ENCODE measurements around the gene CLEC2A.

Gene CLEC2A

DNA sequence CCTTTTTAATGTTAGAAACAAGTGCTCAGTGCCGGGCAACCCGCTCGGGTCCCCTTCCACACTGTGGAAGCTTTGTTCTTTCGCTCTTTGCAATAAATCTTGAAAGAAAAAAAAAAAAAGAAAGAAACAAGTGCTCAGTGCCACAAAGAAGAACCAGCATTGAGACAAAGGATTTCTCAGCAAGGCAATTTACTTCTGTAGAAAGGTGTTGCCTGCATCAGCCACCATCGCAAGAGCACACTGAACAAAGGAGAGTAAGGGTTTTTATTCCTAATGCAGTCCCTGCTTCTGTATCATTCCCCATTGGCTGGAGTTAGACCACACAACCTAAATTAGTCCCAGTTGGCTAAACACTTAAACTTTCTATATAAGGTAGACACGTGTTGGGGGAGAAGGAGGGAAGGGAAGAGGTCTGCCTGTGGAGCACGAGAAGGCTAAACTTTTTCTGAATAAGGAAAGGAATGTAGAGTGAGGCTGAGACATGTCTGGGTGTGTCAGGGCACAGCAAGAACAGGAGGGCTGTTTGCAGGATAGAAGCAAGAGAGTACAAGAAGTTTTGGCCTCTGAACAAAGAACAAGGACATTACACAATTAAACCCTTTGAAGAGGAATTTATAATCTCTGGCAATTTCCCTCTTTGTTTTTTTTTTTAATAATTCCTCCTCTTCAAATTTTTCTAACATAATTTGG is 29.5 kb downstream of the CLEC2A start:
- Histone ChIP-seq H3K27me3 (replicated peaks; ENCODE audit: control insufficient read depth, insufficient read depth, low read length) (peaks cover 2% of the 10 kb centered on the region), H3K36me3 (ENCODE audit: control insufficient read depth, insufficient read depth, low read length) (no peaks in the 10 kb centered on the region), H3K4me3 (replicated peaks; ENCODE audit: low read depth, low read length) (no peak overlapping the region)
- no peak for DNase-seq (ENCODE audit: extremely low read depth, insufficient read length)
- TF ChIP-seq, protein P1, sequence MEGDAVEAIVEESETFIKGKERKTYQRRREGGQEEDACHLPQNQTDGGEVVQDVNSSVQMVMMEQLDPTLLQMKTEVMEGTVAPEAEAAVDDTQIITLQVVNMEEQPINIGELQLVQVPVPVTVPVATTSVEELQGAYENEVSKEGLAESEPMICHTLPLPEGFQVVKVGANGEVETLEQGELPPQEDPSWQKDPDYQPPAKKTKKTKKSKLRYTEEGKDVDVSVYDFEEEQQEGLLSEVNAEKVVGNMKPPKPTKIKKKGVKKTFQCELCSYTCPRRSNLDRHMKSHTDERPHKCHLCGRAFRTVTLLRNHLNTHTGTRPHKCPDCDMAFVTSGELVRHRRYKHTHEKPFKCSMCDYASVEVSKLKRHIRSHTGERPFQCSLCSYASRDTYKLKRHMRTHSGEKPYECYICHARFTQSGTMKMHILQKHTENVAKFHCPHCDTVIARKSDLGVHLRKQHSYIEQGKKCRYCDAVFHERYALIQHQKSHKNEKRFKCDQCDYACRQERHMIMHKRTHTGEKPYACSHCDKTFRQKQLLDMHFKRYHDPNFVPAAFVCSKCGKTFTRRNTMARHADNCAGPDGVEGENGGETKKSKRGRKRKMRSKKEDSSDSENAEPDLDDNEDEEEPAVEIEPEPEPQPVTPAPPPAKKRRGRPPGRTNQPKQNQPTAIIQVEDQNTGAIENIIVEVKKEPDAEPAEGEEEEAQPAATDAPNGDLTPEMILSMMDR (IDR thresholded peaks at IDR 0.05; ENCODE audit: insufficient read depth, low read length, poor library complexity, severe bottlenecking): no peak

DNA sequence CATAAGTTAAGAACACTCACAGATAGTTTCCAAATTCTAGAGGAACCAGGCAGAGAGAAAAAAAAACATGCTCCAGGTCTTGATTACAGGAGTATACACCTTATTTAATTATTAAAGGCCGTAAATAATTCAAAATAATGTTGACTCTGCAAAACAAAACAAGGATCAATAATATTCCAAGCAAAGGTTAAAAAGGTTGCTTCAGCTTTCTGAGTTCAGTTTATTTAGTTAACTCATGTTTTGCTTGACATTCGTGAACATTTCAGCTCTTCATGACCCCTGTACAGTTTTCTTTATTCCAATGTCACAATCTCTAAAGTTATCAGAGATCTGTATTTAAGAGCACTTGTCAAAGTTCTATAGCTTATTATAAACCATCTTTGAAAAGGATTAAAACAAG is 31.2 kb downstream of the CLEC2A start:
- no peak overlapping the region for H3K4me3 ChIP-seq (replicated peaks; ENCODE audit: low read depth, low read length)
- no peak for DNase-seq (ENCODE audit: extremely low read depth, insufficient read length)
- no peaks in the 10 kb centered on the region for H3K36me3 ChIP-seq (ENCODE audit: control insufficient read depth, insufficient read depth, low read length)
- peaks cover 2% of the 10 kb centered on the region for H3K27me3 ChIP-seq (replicated peaks; ENCODE audit: control insufficient read depth, insufficient read depth, low read length)
- TF ChIP-seq, protein P1 (IDR thresholded peaks at IDR 0.05; ENCODE audit: insufficient read depth, low read length, poor library complexity, severe bottlenecking): no peak

DNA sequence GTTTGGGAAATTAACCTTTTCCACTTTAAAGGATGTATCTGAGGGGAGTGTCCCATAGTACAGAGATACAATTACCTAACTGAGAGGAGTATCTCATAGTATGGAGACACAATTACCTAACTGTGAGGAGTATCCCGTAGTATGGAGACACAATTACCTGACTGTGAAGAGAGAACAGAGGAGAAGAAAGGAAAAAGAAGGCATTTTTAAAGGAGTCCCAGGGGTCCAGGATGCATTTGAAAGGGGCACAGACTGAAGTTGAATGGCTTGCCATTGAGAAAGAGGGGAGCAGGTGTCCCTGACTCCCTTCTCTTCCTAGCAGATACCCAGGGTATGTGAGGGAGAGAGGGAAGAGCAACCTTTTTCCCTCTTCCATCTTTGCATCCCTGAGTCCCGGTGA is 33.0 kb downstream of the CLEC2A start:
- TF ChIP-seq, protein P1 (IDR thresholded peaks at IDR 0.05; ENCODE audit: insufficient read depth, low read length, poor library complexity, severe bottlenecking): no peak
- no peak overlapping the region for H3K4me3 ChIP-seq (replicated peaks; ENCODE audit: low read depth, low read length)
- no peak for DNase-seq (ENCODE audit: extremely low read depth, insufficient read length)

DNA sequence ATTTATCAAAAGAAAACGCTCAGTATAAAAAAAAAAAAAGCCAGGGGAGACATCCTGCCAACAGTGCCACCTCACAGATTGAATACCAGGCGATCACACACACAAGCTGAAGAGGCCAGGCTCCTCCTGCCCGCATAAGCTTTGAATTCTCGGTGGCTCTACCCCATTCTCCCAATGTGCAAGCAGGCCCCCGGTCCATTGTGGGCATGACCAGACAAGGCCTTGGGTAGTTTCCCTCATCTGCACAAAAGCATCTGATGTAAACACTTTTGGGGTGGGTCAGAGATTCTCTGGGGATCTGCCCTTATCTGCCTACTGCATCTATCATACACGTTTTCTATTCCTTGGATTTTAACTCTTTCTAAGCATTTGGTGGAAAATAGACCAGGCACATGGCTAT is 34.6 kb downstream of the CLEC2A start:
- H3K27me3 ChIP-seq (replicated peaks; ENCODE audit: control insufficient read depth, insufficient read depth, low read length): peaks cover 2% of the 10 kb centered on the region
- no peaks in the 10 kb centered on the region for H3K36me3 ChIP-seq (ENCODE audit: control insufficient read depth, insufficient read depth, low read length)

More for the DNA sequence above, 33.0 kb downstream of the CLEC2A start:
- Histone ChIP-seq H3K27me3 (replicated peaks; ENCODE audit: control insufficient read depth, insufficient read depth, low read length) (peaks cover 2% of the 10 kb centered on the region), H3K36me3 (ENCODE audit: control insufficient read depth, insufficient read depth, low read length) (no peaks in the 10 kb centered on the region)

DNA sequence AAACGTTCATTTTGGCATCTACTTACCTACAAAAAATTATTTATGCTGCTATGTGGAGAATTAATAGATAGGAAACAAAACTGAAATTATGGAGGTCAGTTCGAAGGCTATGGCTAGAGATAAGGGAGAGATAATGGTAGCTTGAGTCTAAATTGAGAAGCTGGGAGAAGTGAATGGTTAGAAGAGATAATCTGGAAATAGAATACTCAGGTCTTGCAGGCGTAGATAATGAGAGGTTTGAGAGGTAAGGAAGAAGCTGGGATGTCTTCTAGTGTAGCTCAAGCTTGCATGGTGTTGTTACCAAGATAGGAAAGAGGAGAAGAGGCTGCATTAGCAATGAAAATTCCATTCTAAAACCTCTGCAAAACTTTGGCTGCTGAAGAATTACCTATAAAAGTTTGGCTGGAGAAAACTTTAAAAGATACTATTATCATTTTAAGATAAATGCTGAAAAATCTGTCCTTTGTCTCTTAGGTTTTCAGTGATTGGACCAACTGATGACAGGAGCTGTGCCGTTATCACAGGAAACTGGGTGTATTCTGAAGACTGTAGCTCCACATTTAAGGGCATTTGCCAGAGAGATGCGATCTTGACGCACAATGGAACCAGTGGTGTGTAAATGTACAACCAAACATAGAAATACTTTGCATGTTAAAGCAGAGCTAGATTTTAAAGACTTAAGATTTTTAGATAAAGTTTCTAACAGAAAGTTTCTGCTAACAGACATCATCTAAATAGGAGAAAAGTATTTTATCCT is 36.8 kb downstream of the CLEC2A start:
- peaks cover 2% of the 10 kb centered on the region; the same call in 1 of the 2 replicates for H3K27me3 ChIP-seq (replicated peaks; ENCODE audit: control insufficient read depth, insufficient read depth, low read length)
- TF ChIP-seq, protein P1 (IDR thresholded peaks at IDR 0.05; ENCODE audit: insufficient read depth, low read length, poor library complexity, severe bottlenecking): no peak
- no peak overlapping the region for H3K4me3 ChIP-seq (replicated peaks; ENCODE audit: low read depth, low read length)
- DNase-seq (ENCODE audit: extremely low read depth, insufficient read length): no peak
- H3K36me3 ChIP-seq (ENCODE audit: control insufficient read depth, insufficient read depth, low read length): no peaks in the 10 kb centered on the region

More for the DNA sequence above, 34.6 kb downstream of the CLEC2A start:
- DNase-seq (ENCODE audit: extremely low read depth, insufficient read length): no peak
- TF ChIP-seq, protein P1 (IDR thresholded peaks at IDR 0.05; ENCODE audit: insufficient read depth, low read length, poor library complexity, severe bottlenecking): no peak
- H3K4me3 ChIP-seq (replicated peaks; ENCODE audit: low read depth, low read length): no peak overlapping the region
